H4 (cell line): ENCODE results near the gene GABRR2. TPM values are rescaled to one million over a fixed set of nuclear protein-coding genes. Genes with fewer than 3 reads are reported as not detected.

Source experiments
- DNase-seq: peaks from one replicate; pipeline ENCODE4 v3.0.0-alpha.2; 2015; ENCODE audit warnings: low spot score
- total RNA-seq: library from RNA; depleted of rRNA; stranded (reverse); fragments of >200 nt; shearing (Covaris generic); gene quantifications from 2 replicates; pipeline ENCODE4 v1.2.3, GENCODE V29; 2014; rRNA removed

GABRR2 gene
- total RNA-seq, 1 experiment from 2014 or later = 0.08 TPM

GRCh38 chr6:89209457-89209856, 105.6 kb downstream of the GABRR2 start:
- DNase-seq = no peak

- DNase-seq = no peak
Measured at GRCh38 chr6:89208551-89208950, 106.5 kb downstream of the GABRR2 start.

Other genes starting within 250 kb of the GABRR2 start
- gene PNRC1, start 234.5 kb downstream of the GABRR2 start, total RNA-seq = 22.7 and 24.3 TPM in 2 replicates
- not detected in 2 replicates for gene SRSF12, start 197.2 kb downstream of the GABRR2 start, total RNA-seq
- gene PM20D2, start 169.2 kb downstream of the GABRR2 start, total RNA-seq = 4.7 and 4.9 TPM in 2 replicates
- gene GABRR1, start 97.9 kb downstream of the GABRR2 start, total RNA-seq = not detected in 2 replicates
- 17.9 and 19.0 TPM in 2 replicates for gene UBE2J1, start 37.4 kb upstream of the GABRR2 start, total RNA-seq
- 28.8 and 35.0 TPM in 2 replicates for gene RRAGD, start 97.0 kb upstream of the GABRR2 start, total RNA-seq
- gene ANKRD6, start 117.9 kb upstream of the GABRR2 start, total RNA-seq = 3.2 and 3.4 TPM in 2 replicates